DMS153 treated with DMSO at 0.1 percent for 48 hours (cell line): ENCODE data around the gene CMIP.

ENCODE experiments used
- DNase-seq: peaks from one replicate; lab custom pipeline; 2025; ENCODE audit not compliant: unreplicated experiment; lab: John Stamatoyannopoulos, UW

The CMIP gene

GRCh38 chr16:81755915-81756614 is 311.5 kb downstream of the CMIP start:
- DNase-seq, result no peak

GRCh38 chr16:81756615-81757356 is 312.2 kb downstream of the CMIP start:
- DNase-seq, result no peak

- no peak for DNase-seq
Measured at GRCh38 chr16:81758376-81758775, 313.8 kb downstream of the CMIP start.
